NT2/D1 (cell line): Measurements from ENCODE around the gene KLHL15.

ENCODE experiments used
- SUZ12 ChIP-seq: IDR thresholded peaks from 2 replicates; pipeline ENCODE4 v1.6.1; 2011; ENCODE audit not compliant: insufficient read length, insufficient read depth; ENCODE audit errors: extremely low read depth
- YY1 ChIP-seq: IDR thresholded peaks from 2 replicates; pipeline ENCODE4 v1.6.1; 2011; ENCODE audit not compliant: insufficient read length, insufficient read depth
- ZNF274 ChIP-seq: IDR thresholded peaks from 2 replicates; pipeline ENCODE4 v1.6.1; 2011; ENCODE audit warnings: mild to moderate bottlenecking, low read depth, low read length

GRCh38 chrX:24019448-24019847, 7.5 kb downstream of the KLHL15 start:
- TF ChIP-seq ZNF274 = no peak
- no peak for TF ChIP-seq YY1
- TF ChIP-seq SUZ12 = no peak
